Activated naive CD8-positive, alpha-beta T cell treated with anti-CD3 and anti-CD28 coated beads, Interleukin-2, amount 50 U/mL, for 24 hours (primary cell): ENCODE measurements around the gene FBLN1.

ENCODE experiments used
- ATAC-seq: fragments of 150-1000 bp; cut with Tn5 transposase; one replicate; pipeline ENCODE4 v1.10.0; 2021
- DNase-seq: peaks from one replicate; pipeline ENCODE4 v3.0.0; 2021
- H3K27ac Mint-ChIP-seq: one replicate; pipeline ENCODE4 v1.8.0; 2021; ENCODE audit warnings: mild to moderate bottlenecking, mixed read lengths
- H3K27me3 Mint-ChIP-seq: one replicate; pipeline ENCODE4 v1.8.0; 2021; ENCODE audit warnings: mixed read lengths
- H3K36me3 Mint-ChIP-seq: one replicate; pipeline ENCODE4 v1.8.0; 2021; ENCODE audit warnings: low read depth, mixed read lengths
- H3K4me1 Mint-ChIP-seq: one replicate; pipeline ENCODE4 v1.8.0; 2021; ENCODE audit warnings: mixed read lengths
- H3K4me3 Mint-ChIP-seq: one replicate; pipeline ENCODE4 v1.8.0; 2021; ENCODE audit warnings: mild to moderate bottlenecking, moderate library complexity, mixed read lengths
- H3K9me3 Mint-ChIP-seq: one replicate; pipeline ENCODE4 v1.8.0; 2021; ENCODE audit warnings: mixed read lengths

Gene FBLN1

DNA sequence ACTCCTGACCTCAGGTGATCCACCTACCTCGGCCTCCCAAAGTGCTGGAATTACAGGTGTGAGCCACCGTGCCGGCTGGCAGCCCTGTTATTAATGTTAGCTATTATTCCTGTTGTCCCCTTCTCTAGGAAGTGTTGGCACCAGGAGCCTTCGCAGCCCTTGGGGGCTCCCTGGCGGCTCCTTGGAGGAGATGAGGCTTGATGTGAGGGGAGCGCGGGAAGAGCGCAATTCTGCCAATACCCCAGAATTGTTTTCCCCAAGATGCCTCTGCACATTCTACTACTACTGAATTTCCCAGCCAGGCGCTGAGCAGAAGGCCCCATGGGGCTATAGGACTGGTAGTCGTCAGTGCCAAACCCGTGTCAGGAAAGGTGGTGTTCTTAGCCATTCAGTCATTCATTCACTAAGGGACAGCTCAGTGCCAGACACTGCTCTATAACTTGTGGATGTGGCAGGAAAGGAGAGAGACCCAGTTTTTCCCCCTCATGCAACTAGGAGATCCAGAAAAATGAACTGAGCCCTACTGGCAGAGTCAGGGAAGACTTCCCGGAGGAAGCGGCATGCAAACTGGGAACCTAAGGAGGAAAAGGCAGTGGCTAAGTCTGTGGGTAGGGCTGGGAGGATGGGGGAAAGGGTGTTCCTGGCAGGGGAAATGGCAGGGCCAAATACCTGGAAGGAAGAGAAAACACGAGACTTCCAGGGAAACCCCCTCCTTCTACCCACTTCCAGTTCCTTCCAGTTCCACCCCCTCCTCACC lies 3.5 kb downstream of the FBLN1 start:
- no peak for ATAC-seq
- Mint-ChIP-seq H3K27ac (no peak overlapping the region), H3K36me3 (no peaks in the 10 kb centered on the region), H3K9me3 (no peaks in the 10 kb centered on the region), H3K4me1 (peaks cover 8% of the 10 kb centered on the region), H3K27me3 (peaks cover 37% of the 10 kb centered on the region), H3K4me3 (no peak overlapping the region)
- DNase-seq, result no peak

DNA sequence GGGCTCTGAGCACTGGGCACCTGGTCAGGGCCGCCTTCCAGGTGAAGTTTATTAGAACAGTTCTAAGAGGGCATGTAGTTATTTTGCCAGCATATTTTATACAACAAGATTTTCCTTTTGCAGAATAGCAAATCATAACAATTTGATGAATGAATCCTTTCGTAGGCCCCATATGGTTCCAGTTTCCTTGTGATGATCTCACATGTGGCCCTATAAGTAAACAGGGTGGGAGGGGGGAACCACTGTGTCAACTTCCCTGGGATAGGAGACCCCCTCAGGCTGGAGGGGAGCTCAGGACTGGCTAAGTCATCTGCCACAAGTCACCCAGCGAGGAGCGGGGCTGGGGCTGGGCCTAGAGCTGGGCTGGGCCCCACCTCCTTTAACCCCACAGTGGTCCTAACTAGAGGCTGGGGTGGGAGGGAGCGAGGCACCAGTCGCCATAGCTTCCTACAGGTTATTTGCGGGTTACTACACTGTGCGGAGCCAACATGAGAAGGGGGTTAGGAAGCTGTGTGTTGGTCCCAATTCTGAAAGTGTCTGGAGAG lies 4.2 kb downstream of the FBLN1 start:
- no peak for DNase-seq
- Mint-ChIP-seq H3K27ac (no peak overlapping the region), H3K4me3 (no peak overlapping the region), H3K9me3 (no peaks in the 10 kb centered on the region), H3K27me3 (peaks cover 33% of the 10 kb centered on the region), H3K4me1 (peaks cover 8% of the 10 kb centered on the region), H3K36me3 (no peaks in the 10 kb centered on the region)
- ATAC-seq, result no peak

DNA sequence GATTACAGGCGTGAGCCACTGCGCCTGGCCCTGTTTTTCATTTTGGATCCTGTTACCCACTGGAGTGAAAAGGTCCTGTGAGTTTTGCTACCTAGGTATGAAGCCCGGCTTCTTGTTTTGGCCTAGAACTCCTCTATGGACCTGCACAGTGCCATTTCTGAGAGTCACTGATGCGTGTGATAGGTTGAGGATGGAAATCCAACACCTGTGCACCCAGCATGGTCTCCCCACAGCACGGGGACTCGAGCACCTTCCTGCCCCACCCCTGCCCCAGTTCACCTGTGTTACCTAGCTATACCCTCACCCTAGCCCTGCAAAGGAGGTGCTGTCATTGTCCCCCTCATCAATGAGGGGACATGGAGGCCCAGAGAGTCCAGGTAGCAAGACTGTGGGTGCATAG lies 5.1 kb downstream of the FBLN1 start:
- no peak for ATAC-seq
- no peak for DNase-seq
- H3K4me1 Mint-ChIP-seq, result peaks cover 8% of the 10 kb centered on the region

DNA sequence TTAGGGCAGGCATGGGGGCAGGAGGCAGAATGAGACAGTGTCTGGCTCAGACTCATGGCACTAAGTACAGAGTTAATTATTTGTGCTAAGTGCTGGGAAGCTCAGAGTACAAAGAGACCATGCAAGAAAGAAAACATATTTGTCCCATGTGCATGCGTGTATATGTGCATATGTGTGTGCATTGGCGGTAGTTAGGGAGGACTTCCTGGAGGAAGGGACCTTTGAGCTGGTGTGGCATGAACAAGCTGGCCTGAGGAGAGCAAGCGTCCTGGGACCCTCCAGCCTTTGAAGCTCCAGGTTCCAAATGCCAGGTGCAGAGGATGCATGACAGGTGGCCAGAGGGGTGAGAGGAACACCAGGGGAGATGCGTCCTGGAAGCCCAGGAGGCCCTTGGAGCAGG lies 6.1 kb downstream of the FBLN1 start:
- Mint-ChIP-seq H3K4me1 (peaks cover 8% of the 10 kb centered on the region), H3K27ac (no peak overlapping the region), H3K4me3 (no peak overlapping the region), H3K36me3 (no peaks in the 10 kb centered on the region), H3K9me3 (no peaks in the 10 kb centered on the region), H3K27me3 (peaks cover 25% of the 10 kb centered on the region)
- DNase-seq, result no peak
- ATAC-seq, result no peak

More for the DNA sequence above, 5.1 kb downstream of the FBLN1 start:
- Mint-ChIP-seq H3K27ac (no peak overlapping the region), H3K36me3 (no peaks in the 10 kb centered on the region), H3K4me3 (no peak overlapping the region), H3K9me3 (no peaks in the 10 kb centered on the region), H3K27me3 (peaks cover 30% of the 10 kb centered on the region)

DNA sequence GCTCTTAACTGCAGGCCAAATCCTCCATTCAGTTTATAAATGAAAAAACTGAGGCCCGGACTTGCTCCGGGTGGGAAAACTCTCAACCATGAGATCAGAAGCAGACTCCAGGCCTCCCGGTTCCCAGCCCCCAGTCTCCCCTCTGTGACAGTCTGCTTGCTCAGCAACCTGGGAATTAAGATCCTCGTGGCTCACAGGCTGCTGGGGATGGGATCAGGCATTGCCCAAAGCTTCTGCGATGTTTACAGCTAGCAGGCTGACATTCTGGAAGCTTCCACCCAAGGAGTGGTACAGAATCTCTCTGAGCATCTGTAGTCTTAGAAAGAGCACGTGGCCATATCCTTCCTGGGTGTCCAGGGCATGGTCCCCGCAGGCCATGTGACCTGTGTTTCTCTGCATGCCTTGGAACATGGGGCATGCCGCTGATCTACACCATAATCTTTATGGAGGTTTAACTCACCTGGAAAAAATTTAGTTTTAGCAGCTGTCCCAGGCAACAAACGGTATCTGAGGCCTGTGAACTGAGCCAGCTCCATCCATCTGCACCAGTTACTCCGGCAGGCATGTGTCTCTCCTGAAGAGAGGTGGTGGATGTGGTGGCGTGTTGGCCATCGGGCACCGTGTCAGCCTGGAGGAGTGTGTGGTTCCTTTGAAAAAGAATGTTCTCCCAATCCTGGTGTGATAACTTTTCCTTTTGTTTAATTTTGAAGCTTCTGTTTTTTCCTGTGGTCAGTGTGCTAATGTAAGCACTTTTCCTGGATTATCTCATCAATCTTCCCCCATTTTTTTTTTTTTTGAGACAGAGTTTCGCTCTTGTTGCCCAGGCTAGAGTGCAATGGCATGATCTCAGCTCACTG lies 7.9 kb downstream of the FBLN1 start:
- Mint-ChIP-seq H3K27me3 (peaks cover 9% of the 10 kb centered on the region), H3K9me3 (no peaks in the 10 kb centered on the region), H3K4me3 (no peak overlapping the region), H3K4me1 (no peaks in the 10 kb centered on the region), H3K36me3 (no peaks in the 10 kb centered on the region), H3K27ac (no peak overlapping the region)
- DNase-seq (no peak), ATAC-seq (no peak)

DNA sequence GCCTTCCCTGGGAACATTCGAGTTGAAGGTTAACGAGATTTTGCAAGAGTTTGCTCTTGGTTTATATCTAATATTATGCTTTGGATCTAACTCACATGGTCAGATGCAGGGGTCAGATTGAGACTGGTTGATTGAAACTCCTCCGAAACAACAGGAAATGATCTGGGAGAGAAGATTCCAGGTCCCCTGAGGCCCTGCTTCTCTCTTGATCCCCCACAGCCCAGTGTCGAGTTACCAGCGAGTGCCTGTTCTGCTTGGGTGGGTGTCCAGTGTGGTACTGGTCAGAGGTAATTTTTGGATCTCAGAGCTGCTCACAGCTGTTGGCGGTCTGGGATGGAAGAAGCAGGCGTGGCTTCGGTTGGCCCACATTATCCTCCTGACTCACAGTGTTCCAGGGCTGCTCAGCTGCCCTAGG lies 9.2 kb downstream of the FBLN1 start:
- no peak for DNase-seq
- Mint-ChIP-seq H3K9me3 (no peaks in the 10 kb centered on the region), H3K4me3 (no peak overlapping the region), H3K36me3 (no peaks in the 10 kb centered on the region), H3K27ac (no peak overlapping the region), H3K27me3 (peaks cover 6% of the 10 kb centered on the region), H3K4me1 (no peaks in the 10 kb centered on the region)
- no peak for ATAC-seq

DNA sequence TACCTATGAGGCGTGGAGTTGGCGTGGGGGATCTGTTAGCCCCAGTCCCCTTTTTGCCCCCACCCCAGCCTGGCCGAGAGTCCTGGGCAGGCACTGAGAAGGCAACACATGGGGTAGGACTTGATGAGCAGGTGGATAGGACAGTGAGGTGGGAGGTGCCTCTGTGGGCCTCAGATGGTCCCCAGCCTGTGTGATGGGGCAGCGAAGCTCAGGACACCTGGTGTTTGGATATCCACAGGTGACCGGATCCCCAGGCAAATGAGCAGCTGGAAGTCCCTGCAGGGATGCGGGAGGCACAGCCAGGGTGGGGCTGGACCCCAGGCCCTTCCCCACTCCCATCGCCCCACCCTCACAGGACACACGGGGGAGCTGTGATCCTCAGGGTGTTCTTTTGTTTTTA lies 9.7 kb downstream of the FBLN1 start:
- DNase-seq, result no peak
- Mint-ChIP-seq H3K4me1 (no peaks in the 10 kb centered on the region), H3K27ac (no peak overlapping the region), H3K9me3 (no peaks in the 10 kb centered on the region), H3K27me3 (peaks cover 6% of the 10 kb centered on the region), H3K4me3 (no peak overlapping the region), H3K36me3 (no peaks in the 10 kb centered on the region)
- no peak for ATAC-seq

DNA sequence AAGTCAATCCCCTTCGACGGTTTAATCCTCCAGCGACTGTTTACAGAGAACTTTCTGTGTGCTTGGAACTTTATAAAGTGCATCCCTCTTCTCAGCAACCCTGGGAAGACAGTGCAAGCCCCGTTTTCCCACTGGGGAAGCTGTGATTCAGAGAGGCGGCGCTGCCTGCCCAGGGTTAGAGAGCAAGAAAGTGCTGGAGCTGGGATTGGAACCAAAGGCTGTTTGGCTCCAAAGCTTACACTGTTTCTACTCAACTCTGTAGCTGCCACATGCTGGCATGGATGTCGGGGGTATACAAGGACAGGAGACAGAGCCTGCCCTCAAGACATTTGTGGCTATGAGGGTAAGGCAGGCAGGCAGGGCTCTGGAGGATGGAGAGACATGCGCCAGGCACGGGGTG lies 13.0 kb downstream of the FBLN1 start:
- no peak overlapping the region for H3K4me3 Mint-ChIP-seq
- H3K4me1 Mint-ChIP-seq, result no peaks in the 10 kb centered on the region
- H3K36me3 Mint-ChIP-seq, result no peaks in the 10 kb centered on the region
- DNase-seq (no peak), ATAC-seq (no peak)
- H3K27ac Mint-ChIP-seq, result no peak overlapping the region
- peaks cover 10% of the 10 kb centered on the region for H3K27me3 Mint-ChIP-seq
- no peaks in the 10 kb centered on the region for H3K9me3 Mint-ChIP-seq

DNA sequence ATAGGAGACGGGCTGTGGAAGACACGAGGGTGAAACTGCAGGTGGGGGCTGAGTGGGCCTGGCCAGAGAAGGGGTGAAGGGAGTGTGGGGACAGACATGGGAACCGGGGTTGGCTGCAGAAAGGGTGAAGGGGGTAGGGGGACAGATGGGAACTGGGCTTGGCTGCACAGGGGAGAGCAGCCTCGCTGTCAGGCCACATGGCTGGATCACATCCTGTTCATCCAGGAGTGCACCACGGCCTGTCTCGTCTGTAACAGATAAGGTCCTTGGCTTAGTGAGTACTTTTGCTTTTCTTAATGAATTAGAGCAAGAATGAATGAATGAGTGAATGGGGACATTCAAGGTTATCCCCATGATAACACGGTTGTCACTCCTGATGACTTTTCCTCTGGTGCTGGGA lies 13.5 kb downstream of the FBLN1 start:
- DNase-seq, result no peak
- no peaks in the 10 kb centered on the region for H3K36me3 Mint-ChIP-seq
- no peaks in the 10 kb centered on the region for H3K4me1 Mint-ChIP-seq

DNA sequence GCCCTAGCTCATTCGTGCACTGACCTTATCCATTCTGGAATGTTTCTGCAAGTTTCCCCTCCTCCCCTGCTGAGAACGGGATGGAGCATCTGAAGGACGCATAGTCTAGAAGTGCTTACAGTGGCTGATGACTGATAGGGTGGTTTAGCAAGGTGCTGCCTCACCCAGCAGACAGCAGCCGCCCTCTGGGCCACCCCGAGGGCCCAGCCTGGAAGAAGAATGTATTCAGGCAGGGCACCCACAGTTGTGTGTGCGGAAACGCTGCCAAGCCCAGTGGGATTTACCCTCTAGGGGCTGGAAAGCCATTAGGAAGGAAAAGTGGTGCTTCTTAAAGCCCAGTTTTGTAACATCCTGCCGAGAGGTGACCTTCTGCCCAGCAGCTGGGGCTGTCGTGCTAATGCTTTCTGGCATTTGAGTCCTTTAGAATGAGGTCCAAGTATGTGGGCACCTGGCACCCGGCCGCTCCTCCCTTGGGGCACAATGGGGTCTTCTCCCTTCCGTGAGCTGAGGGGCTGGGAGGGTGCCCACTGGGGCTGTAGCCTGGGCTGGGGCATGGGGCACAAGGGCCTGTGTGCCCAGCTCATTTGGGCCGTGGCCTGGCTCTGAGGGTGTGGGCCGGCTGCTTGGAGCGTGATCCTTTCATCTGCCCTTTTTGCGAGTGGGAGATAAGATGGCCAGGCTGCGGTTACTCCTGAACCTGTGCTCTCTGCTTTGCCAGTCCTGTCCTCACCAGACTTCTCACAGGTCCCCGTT lies 14.4 kb downstream of the FBLN1 start:
- H3K36me3 Mint-ChIP-seq, result no peaks in the 10 kb centered on the region
- no peak for DNase-seq
- no peak overlapping the region for H3K27ac Mint-ChIP-seq
- no peak overlapping the region for H3K4me3 Mint-ChIP-seq
- ATAC-seq, result no peak
- peaks cover 10% of the 10 kb centered on the region for H3K27me3 Mint-ChIP-seq
- no peaks in the 10 kb centered on the region for H3K4me1 Mint-ChIP-seq
- no peaks in the 10 kb centered on the region for H3K9me3 Mint-ChIP-seq

More for the DNA sequence above, 13.5 kb downstream of the FBLN1 start:
- H3K27me3 Mint-ChIP-seq, result peaks cover 10% of the 10 kb centered on the region
- no peaks in the 10 kb centered on the region for H3K9me3 Mint-ChIP-seq
- no peak overlapping the region for H3K4me3 Mint-ChIP-seq
- H3K27ac Mint-ChIP-seq, result no peak overlapping the region
- no peak for ATAC-seq

DNA sequence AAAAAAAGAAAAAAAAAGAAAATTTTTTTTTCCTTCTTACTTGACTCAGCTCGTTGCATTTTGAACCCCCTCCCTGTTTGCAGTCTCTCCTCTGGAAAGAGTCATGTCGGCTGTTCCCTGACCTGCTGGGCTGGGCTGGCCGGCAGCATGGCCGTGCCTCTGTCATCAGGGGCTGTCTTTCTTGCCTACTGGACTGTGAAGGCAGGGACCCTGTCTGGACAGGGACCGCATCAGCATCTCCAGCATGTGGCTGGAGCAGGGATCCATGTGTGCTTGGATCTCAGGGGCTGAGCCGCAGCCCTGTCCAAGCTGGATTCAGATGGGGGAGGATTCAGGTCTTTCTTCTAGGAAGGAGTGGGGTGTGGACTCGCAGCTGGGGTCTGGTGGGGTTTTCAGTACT lies 15.5 kb downstream of the FBLN1 start:
- ATAC-seq (no peak), DNase-seq (no peak)
- H3K27me3 Mint-ChIP-seq, result peaks cover 10% of the 10 kb centered on the region
- H3K4me1 Mint-ChIP-seq, result no peaks in the 10 kb centered on the region
- no peaks in the 10 kb centered on the region for H3K9me3 Mint-ChIP-seq
- H3K27ac Mint-ChIP-seq, result no peak overlapping the region
- no peaks in the 10 kb centered on the region for H3K36me3 Mint-ChIP-seq
- no peak overlapping the region for H3K4me3 Mint-ChIP-seq

DNA sequence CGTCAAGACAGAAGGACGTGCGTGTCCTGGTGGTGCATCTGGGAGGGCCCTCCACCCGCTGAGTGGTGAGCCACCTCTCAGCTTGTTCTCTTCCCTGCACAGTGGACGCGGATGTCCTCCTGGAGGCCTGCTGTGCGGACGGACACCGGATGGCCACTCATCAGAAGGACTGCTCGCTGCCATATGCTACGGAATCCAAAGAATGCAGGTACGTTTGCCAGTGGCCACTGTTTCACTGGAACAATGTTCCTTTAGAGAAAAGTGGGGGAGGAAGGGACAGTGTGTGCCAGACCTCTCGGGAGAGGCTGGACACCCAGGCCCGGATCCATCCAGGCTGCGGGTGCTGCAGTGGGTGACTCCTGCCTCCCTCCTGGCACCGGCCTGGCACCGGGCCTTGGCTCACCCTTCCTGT lies 15.9 kb downstream of the FBLN1 start:
- no peak overlapping the region for H3K4me3 Mint-ChIP-seq
- no peaks in the 10 kb centered on the region for H3K36me3 Mint-ChIP-seq
- DNase-seq (no peak), ATAC-seq (no peak)
- H3K4me1 Mint-ChIP-seq, result no peaks in the 10 kb centered on the region
- H3K27me3 Mint-ChIP-seq, result peaks cover 10% of the 10 kb centered on the region
- H3K9me3 Mint-ChIP-seq, result no peaks in the 10 kb centered on the region
- H3K27ac Mint-ChIP-seq, result no peak overlapping the region

DNA sequence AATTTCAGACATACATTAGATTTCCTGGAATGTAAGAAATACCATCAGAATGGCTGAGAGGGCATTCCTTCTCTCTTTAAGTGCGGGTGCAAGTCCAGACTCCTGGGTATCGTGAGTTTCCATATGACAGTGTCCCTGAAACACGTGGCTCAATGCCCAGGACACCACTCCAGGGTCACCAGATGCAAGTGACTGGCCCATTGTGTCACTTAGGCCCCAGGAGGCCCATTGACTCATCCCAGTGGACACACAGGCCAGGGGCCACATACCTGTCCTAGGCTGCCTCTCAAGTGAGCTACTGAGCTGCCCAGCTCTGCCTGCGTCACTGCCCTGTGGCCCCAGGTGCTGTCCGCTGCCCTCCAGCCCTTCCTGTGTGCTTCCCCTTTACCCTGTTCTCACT lies 18.5 kb downstream of the FBLN1 start:
- Mint-ChIP-seq H3K4me3 (no peak overlapping the region), H3K36me3 (no peaks in the 10 kb centered on the region), H3K4me1 (no peaks in the 10 kb centered on the region), H3K9me3 (no peaks in the 10 kb centered on the region), H3K27ac (no peak overlapping the region), H3K27me3 (peaks cover 7% of the 10 kb centered on the region)
- ATAC-seq (no peak), DNase-seq (no peak)

DNA sequence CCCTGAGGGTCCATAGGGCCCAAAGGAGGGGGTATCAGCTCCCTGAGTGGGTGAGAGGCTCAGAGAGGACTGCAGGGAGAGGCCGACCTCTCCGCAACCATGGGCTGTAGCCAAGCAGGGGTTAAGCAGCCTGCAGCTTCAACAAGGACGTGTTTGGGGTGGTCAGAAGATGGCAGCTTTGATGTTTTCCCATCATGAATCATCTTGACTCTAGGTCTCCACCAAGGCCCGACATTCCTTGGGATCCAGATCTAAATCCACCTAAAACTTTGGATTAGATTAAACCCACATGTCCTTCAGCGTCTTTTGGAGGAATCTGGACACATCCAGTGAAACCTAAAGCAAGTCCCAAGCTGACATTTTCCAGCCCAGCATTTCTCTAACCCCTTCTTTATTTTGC lies 19.8 kb downstream of the FBLN1 start:
- no peak for ATAC-seq
- Mint-ChIP-seq H3K36me3 (no peaks in the 10 kb centered on the region), H3K4me3 (no peak overlapping the region), H3K27ac (no peak overlapping the region), H3K4me1 (no peaks in the 10 kb centered on the region), H3K9me3 (no peaks in the 10 kb centered on the region), H3K27me3 (peaks cover 4% of the 10 kb centered on the region)
- no peak for DNase-seq
